Stimulated activated naive CD4-positive, alpha-beta T cell treated with Interleukin-2 at 50 U/mL for 16 hours (primary cell): Measurements from ENCODE around the gene SAMD4B.
"Not testable (repeated sequence)": the region's sequence is repeated elsewhere in the genome, so short reads cannot be mapped to it uniquely, and the experiment has no call there.

Experiments
- DNase-seq: peaks from one replicate; lab custom pipeline; 2025; lab: John Stamatoyannopoulos, UW

Gene SAMD4B

DNA sequence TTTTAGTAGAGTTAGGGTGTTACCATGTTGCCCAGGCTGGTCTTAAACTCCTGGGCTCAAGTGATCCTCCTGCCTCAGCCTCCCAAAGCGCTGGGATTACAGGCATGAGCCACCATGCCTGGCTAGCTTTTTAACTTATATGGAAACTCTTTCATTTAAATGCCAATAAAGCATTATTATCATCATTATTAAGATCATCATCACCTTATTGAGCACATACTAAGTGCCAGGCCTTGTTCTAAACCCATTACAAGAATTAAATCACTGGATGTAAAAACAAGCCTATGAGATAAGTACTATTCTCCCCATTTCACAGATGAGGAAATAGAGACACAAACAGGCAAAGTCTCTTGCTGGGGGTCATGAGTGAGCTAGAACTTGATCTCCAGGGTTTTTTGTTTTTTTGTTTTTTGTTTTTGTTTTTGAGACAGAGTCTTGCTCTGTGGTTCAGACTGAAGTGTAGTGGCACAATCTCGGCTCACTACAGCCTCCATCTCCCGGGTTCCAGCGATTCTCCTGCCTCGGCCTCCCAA is 7.7 kb upstream of the SAMD4B start:
- no peak for DNase-seq

DNA sequence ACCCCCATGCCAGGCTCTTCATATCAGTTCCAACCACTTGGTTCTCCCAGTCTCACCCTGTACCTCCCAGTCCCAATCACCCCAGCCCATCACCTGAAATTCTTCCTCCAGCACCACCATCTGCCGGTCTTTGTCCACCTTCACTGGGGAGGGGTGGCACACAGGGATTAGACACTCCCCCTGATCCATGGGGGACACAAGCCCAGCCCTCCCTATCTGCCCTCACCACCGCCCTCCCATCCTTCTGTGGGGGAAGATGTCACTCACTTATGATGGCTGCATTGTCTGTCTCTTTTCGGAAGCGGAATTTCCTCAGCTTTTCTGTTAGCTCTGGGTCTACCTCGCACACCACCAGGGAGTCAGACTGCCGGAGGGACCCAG is 7.1 kb upstream of the SAMD4B start:
- peak; percentile 30 for DNase-seq

DNA sequence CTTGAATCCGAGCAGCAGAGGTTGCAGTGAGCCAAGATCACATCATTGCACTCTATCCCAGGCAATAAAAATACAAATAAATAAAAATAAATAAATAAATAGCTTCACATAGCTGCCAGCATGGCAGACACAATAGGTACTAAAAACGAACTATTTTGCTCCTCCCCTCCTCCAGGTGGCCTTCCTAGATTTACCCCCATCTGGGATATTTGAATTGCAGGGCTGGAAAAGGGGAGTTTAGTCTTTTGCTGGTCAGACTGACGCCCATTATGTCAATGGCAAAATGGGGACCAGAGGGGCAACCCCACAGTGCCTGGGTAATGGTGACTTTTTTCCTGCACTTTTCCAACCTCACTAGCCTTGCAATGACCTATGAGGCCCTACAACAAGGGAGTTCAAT is 5.7 kb upstream of the SAMD4B start:
- DNase-seq: no peak

DNA sequence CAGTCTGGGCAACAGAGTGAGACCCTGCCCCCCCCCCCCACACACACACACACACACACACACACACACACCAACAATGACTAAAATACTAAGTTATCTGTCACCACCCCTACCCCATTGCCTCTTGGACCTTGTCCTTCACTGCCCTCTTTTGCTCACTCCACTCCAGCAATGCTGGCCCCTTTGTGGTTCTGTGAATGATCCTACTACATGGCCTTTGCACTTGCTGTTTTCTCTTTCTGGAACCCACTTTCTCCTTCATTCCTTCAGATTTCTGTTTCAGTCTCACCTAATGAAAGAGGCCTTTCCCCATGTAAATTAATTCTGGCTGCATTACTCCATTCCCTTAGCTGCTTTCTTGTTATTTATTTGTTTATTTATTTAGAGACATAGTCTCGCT is 2.5 kb upstream of the SAMD4B start:
- DNase-seq: no peak

DNA sequence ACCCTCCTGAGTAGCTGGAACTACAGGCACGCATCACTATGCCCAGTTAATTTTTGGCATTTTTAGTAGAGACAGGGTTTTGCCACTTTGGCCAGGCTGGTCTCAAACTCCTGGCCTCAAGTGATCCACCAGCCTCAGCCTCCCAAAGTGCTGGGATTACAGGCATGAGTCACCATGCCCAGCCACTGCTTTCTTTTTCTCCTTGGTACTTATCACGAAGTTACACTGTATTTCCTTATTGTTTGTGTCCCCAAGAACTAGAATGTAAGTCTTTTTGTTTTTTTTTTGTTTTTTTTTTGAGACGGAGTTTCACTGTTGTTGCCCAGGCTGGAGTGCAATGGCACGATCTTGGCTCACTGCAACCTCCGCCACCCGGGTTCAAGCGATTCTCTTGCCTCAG is 2.1 kb upstream of the SAMD4B start:
- not testable (repeated sequence) for DNase-seq

DNA sequence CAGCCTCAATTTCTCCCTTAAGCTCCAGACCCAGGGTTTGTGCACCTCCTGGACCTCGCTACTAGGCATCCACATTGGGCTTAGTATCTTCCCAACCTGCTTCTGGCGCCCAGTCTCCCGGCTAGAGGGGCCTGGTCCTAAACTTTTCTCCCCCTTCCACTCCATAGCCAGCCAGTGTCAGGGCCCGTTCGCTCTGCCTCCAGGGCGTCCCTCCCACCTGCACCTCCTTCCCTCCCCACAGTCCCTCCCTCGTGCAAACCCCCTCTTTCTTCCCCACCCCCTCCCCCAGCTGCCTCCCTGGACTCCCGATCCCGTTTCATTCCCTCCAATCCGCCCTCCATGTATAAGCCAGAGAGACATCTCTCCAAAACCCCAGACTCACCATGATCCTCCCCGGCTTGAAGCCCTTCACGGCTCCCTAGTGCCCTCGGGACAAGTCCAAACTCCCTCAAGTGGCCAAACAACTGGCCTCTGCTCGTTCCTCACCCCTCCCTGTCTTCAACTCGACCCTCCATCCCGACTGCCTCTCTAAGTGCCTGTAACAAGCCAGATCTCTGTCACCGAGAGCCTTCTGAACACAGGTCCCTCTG is 997 bp upstream of the SAMD4B start:
- DNase-seq: peak; percentile 37

DNA sequence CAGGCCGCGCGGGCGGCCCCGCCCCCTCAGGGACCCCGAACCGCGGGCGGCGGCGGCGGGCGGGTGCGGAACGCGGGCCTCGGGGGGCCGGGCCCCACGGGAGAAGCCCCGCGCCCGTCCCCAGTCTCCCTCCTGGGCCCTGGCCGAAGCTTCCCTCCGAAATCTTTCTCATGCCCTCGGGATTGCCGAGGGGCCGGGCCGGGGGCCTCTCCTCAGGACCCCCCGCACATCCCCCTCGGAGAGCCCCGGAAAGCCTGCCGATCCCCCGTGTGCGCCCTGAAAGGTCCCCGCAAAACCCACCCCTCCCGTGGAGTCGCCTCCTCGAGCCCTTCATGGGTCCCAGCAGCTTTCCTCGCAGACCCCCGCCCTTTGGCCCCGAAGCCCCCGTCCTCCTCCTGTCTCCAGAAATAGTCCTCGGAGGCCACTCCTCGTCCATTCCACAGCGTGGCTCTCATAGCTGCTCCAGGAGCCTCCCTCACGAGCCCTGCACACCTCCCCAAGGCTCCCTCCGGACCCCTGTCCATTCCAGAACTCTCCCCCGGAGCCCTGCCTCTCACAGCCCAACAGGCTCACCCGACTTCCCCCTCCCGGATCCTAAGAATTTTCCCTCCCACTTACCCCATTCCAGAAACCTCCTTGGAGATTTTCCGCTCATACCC is 555 bp downstream of the SAMD4B start:
- DNase-seq: no peak

DNA sequence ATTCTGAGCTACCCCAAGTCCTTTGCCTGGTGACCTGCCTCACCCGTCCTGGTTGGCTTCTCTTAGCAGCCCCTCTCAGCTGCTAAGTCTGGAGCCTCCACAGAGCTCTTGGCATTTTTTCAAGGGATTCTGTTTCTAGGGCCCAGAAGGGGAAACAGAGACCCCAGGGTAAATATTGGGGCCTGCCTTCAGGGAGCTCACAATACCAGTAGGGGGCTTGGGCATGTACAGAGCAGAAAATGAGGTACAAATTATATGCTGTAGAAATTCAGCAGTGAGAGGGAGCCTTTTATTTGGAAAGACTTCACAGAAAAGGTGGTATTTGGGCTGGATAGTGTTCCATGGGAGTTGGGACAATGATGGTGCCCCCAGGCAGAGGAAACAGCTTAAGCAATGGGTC is 3.7 kb downstream of the SAMD4B start:
- no peak for DNase-seq

DNA sequence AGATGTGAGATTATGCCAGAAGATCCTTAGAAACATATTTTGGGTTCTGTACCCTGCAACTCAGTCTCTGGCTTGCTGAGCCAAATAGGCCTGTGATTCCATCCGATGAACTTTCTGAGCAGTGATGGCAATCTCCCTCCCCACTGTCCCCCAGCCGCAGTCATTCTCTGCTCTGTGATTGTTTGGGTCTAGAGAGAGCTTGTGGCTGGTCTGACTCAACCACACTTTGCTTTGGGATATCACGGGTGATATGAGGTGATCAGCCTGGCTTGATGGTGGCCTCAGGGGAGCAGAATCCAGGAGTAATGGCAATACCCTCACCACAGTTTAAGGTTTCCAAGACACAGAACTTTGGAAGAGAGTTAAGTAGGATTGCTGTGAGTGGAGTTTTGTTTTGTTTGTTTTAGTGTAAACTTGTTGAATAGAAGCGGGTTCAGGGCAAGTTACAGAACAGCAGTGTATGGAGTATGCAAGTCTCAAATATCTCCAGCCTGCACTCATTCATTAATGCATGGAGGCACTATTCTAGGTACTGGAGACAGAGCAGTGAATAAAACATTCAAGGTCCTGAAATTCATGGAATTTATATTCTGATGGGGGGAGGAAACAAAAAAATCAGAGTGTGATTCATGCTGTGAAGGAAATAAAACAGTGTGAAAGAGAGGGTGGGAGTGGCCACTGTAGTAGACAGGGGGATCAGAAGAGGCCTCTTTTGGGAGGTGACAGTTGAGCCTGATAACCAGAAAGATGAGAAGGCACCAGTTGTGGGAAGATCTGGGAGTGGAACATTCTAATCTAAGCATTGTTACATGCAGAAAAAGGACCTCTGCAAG is 5.3 kb downstream of the SAMD4B start:
- DNase-seq: no peak

DNA sequence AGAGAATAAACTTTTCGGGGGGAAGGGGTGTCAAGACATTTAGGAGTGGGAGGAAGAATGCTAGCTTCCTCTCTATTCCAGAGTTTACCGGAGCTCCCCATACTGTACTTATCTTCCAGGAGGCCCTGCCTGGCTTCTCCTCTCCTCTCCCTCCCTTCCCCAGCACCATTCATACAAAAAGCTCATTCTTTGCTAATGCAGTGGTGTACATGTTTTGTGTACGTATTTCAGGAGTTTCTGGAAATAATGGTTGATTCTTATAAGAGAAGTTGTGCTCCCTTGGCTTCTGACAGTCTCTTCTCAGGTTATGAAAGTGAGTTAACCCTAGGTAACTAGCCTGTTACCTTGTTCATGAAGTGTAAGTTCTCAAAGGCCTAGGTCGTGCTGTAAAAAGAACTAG is 7.1 kb downstream of the SAMD4B start:
- no peak for DNase-seq

DNA sequence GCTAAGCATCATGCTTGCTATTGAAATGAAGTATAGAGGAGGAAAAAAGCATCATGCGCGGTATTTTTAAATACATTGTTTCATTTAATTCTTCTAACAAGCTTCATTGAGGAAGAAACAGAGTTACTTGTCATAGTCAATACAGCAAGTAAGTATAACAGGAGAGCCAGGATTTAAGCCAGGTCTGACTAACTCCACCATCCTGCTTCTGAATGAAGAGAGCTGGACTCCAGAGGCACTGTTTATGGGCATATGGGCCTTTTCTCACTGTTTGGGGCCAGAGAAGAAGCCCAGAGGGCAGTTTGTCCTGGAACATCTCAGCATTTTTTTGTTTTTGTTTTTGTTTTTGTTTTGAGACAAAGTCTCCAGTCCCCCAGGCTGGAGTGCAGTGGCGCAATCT is 7.9 kb downstream of the SAMD4B start:
- DNase-seq: no peak

DNA sequence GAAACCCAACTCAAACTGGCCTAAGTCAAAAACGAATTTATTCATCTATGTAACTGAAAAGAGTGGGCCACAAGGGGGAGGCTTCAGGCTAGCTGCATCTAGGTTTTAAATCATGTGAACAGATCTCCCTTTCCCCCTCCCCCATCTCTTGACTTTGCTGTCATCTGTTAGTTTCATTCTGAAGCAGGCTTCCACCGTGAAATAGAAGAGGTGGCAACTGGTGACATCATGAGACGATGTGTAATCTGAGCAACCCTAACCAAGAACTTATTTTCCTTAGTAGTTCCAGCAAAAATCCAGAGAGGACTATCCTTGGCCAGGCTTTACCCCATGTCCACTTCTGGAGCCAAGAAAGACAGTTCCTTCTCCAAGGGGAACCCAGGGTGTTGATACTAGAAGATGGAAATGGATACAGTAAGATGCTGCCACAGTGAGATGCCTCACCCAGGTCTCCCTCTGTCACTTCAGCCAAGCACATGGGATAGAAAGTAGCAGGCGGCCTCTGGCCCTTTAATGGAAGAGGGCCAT is 9.4 kb downstream of the SAMD4B start:
- DNase-seq: peak; percentile 9

DNA sequence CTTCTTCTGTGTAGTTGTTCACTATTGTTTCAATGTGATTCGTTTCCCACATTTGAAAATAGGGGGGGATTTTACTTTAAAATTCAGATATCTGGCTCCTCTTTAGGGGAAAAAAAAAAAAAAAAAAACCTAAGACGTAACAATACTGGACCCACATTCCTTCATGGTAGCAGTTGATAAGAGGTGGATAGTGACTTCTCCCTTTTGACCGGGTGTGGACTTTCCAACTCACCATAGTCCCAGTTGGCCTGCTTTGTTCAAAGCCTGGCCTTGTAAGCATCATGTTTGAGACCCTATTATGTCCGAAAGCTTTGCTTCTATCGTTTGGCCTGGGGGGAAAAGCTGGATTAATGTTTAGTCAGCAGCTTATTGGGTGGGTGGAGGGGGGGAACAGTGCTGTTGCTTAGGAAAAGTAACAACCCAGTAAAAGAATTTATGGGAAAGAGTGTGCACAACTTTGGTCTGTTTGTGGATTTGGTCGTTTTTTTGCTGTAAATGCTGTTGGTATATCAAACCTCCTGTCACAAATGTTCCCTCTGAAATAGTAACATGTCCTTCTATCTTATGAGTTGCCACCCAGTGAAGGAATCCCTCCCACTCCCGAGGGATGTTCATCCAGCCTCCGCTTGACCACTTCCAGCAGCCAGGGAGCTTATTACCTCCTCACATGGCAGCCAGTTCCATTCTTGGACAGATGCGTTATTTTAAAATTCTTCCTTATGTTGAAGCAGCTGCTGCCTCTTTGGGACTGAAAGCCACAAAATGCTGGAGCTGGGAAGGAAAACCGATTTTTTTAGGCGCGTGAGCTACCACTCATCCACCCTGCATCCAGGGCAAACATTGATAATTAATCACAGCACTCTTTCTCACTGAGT is 10.4 kb downstream of the SAMD4B start:
- DNase-seq: no peak

DNA sequence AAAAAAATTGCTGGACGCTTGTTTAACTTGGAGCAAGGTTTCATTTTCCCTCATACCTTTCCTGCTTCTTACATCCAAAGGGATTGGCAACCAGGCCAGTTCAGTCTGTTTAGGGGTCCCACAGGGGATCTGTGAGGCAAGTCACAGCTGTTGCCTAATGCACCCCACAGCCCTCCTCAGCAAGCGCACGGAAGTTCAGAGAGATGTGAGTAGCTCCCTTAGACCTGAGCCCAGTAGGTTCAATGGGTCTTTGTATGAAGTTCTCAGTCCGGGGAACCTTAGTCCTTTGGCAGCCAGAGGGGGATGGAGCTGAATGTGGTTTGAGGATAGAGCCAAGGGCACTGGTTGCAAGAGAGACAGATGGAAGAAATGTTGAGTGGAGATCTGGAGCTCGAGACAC is 13.0 kb downstream of the SAMD4B start:
- DNase-seq: no peak

DNA sequence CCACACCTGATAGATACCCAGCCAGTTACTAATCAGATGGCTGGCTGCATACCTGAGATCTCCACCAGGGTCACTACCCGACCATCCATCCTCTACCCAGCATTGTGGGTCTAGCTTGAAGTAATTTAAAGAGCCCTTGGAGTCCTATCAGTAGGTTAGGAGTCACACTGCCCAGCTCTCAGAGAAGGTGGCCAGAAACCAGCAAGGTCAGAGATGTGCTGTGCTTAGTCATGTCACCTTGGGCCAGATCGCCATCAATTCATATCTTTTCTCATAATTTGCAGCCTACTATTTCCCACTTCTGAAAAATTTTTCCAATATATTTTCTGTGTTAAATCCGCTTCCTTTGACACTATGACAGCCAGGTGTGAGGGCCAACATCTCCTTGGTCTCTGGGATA is 13.9 kb downstream of the SAMD4B start:
- DNase-seq: no peak

DNA sequence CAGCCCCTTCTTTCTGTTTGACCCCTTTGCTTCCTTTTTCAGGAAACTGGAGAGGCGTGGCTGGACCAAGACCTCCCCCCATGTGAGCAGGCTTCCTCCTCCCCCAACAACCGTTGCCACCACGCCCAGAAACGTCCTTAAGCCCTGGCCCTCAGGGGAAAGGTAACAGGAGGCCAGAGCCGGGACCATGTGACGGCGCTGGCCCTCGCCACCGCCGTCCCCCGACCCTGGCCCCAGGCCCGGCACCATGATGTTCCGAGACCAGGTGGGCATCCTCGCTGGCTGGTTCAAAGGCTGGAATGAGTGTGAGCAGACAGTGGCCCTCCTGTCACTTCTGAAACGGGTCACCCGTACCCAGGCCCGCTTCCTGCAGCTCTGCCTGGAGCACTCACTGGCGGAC is 14.4 kb downstream of the SAMD4B start:
- DNase-seq: no peak

DNA sequence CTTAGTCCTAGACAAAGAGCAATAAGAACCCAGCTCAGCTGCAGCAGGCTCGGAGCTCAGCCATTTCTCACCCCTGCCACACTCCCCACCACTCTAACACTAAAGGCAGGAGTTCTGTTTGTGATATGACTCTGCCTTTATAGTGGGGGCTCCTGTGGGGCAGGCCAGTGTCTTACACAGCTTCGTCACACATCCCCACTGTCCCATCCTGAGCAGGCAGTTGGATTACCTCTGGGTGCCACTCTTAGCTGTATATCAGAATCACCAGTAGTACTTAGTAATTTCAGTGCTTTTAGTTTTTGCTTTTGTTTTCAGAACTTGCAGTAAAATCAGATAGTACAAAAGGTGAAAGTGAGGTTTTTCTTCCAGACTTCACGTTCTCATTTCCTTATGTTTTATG is 16.8 kb downstream of the SAMD4B start:
- no peak for DNase-seq

DNA sequence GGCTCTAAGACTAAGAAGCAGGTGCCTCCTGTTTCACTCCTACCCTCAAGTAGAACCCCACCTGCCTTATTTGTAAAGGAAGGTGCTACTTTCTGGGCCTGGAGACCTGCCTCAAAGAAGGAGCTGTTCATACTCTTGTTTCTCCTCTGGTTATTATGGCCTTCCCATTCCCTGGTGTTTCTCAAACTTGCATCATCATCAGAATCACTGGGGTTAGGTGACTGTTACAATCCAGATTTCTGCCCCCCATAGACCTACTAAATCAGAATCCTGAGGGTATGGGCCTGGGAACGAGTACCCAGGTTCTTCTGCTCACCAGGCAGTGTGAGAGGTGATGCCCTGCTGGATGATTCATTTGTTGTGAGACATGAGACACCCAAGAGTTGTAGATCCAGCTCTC is 18.4 kb downstream of the SAMD4B start:
- no peak for DNase-seq

DNA sequence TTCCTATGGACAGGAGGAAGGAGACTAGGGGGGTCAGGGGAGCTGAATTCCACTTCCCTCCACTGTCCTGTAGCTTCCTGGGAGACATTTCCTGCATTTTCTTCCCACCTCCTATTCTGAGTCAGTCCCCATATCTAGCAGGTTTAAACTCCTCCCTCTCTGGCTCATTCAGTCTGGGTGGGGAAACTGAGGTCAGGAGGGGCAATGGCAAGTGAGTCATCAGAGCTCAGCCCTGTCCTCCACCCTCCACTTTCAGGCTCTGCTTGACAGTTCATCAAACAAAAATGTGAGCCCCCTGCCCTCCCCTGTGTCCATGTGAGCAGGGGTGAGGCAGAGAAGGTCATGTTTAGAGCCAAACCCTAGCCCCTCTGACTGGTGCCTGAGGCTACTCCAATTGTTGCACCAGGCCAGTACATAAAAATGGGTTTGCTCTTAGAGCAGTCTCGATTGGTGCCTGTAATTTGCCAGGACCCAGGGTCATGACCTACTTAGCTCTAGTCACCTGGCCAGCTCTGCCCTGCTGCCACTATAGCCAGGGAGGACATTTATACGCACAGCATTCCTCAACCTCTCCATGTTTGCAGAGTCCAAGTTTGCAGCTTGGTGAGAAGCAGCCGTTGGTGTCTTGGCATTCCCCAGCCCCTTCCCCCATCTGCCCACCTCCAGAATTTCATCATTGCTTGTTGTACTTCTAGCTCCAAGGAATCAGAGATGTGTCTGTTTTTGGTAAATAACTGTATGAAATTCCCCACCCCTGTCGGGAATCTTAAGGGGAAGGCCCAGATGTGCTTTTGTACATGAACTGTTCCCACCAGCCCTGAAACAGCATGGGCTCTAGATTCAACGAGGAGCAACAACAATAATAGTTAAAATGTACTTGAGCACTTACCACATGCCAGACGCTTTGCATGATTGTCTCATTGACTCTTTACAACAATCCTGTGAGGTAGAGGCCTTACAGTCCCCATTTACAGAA is 20.7 kb downstream of the SAMD4B start:
- no peak for DNase-seq

DNA sequence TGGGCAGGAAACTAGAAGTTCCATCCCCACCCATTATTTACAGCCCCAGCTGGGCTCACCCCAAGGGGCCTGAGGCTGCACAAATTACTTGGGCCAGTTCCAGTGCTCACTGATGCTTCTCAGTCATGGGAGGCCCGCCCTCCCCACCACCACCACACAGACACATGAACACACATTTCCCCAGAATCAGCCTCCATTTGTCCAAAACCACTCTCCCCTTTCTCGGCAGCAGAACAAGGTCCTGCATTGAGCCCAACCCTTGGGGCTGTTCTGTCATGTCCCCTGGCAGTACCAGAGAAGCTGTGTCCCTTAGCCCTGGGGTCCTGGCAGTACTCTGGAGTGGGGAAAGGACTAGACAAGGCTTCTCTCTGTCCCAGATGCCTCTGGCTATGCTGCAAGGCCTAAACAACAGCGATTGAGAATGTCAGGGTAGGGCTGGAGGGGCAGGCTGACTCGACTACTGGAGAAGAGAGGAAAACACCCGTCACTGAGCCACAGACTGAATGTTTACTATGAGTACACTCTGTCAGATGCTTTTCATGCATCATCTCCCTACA is 21.8 kb downstream of the SAMD4B start:
- DNase-seq: no peak
